K562 treated with DMSO at 1 percent for 48 hours (cell line): ENCODE measurements around the gene SNAPC5. TPM values are rescaled to one million over a fixed set of nuclear protein-coding genes. Genes with fewer than 3 reads are reported as not detected.

Experiments used
- total RNA-seq: library from RNA; unstranded; fragments of 300-600 nt; gene quantifications from 2 replicates; pipeline ENCODE4 v1.2.3, GENCODE V29; 2022; ENCODE audit warnings: low replicate concordance; ENCODE audit errors: extremely low read depth

SNAPC5 gene
- total RNA-seq: not detected in 2 replicates

GRCh38 chr15:66497502-66498455 is at the start of gene SNAPC5:
Gene SNAPC5 (minus strand): TSS chr15:66497762. CDS start chr15:66497731, 31 bp downstream.

GRCh38 chr15:66504563-66505429 is 7.2 kb upstream of the SNAPC5 start, which contains the start of the genes RPL4 and ZWILCH:
Gene RPL4 (minus strand): TSS chr15:66504855. CDS start chr15:66504790, 65 bp downstream.
Gene ZWILCH (plus strand): TSS chr15:66505326. CDS start chr15:66505339, 13 bp downstream.

Other genes with a start within 250 kb of the SNAPC5 start
- gene MEGF11, start 244.0 kb downstream of the SNAPC5 start, total RNA-seq: not detected in 2 replicates
- gene DIS3L, start 204.2 kb downstream of the SNAPC5 start, total RNA-seq: not detected in 2 replicates
- not detected in 2 replicates for gene TIPIN, start 141.1 kb downstream of the SNAPC5 start, total RNA-seq
- 316 TPM in 1 of 2 replicates, not detected in the other for gene MAP2K1, start 110.8 kb downstream of the SNAPC5 start, total RNA-seq
- gene RPL4, start 7.1 kb upstream of the SNAPC5 start, total RNA-seq: 2,348 and 2,445 TPM in 2 replicates
- gene ZWILCH, start 7.6 kb upstream of the SNAPC5 start, total RNA-seq: not detected in 2 replicates
- not detected in 2 replicates for gene LCTL, start 68.2 kb upstream of the SNAPC5 start, total RNA-seq
- gene SMAD6, start 204.5 kb upstream of the SNAPC5 start, total RNA-seq: not detected in 2 replicates